IPS-15b (cell line): ENCODE data around the gene SLC25A3.
A peak's percentile ranks its signal among the peaks of the same experiment; 100 is the strongest.

Source experiments
- H3K27me3 ChIP-seq: one replicate; pipeline ENCODE4 v1.6.1; 2013; ENCODE audit warnings: low read length; ENCODE audit not compliant: control insufficient read depth, insufficient read depth
- H3K36me3 ChIP-seq: one replicate; pipeline ENCODE4 v1.6.1; 2013; ENCODE audit warnings: low read length; ENCODE audit not compliant: control insufficient read depth, insufficient read depth
- H3K4me1 ChIP-seq: one replicate; pipeline ENCODE4 v1.6.1; 2013; ENCODE audit warnings: mild to moderate bottlenecking, low read length; ENCODE audit not compliant: control insufficient read depth, insufficient read depth
- H3K4me3 ChIP-seq: one replicate; pipeline ENCODE4 v1.5.1; 2013; ENCODE audit warnings: low read depth, low read length
- H3K9ac ChIP-seq: one replicate; pipeline ENCODE4 v1.6.1; 2013; ENCODE audit warnings: low read depth, mild to moderate bottlenecking, low read length
- H3K9me3 ChIP-seq: one replicate; pipeline ENCODE4 v1.6.1; 2013; ENCODE audit warnings: mild to moderate bottlenecking, low read length; ENCODE audit not compliant: control insufficient read depth, insufficient read depth

SLC25A3 gene

GRCh38 chr12:98644712-98645571 is 51.5 kb downstream of the SLC25A3 start, which contains the start of the genes APAF1 and IKBIP:
APAF1 (plus strand) TSS chr12:98645290; CDS start chr12:98648360, 3,070 bp downstream.
IKBIP (minus strand) TSS chr12:98644788; CDS start chr12:98644701, 87 bp downstream.
- peak within 1 kb of the TSS; percentile 93 for H3K4me3 ChIP-seq
- no peaks in the 10 kb centered on the region for H3K9me3 ChIP-seq
- H3K36me3 ChIP-seq, result no peaks in the 10 kb centered on the region
- peak within 1 kb of the TSS; percentile 73 for H3K9ac ChIP-seq
- H3K4me1 ChIP-seq, result peaks cover 4% of the 10 kb centered on the region
- no peaks in the 10 kb centered on the region for H3K27me3 ChIP-seq

GRCh38 chr12:98645572-98646067 is 52.1 kb downstream of the SLC25A3 start:
- Histone ChIP-seq H3K36me3 (no peaks in the 10 kb centered on the region), H3K27me3 (no peaks in the 10 kb centered on the region), H3K4me3 (peak overlapping the region; percentile 93), H3K9ac (peak overlapping the region; percentile 5), H3K4me1 (peaks cover 4% of the 10 kb centered on the region), H3K9me3 (no peaks in the 10 kb centered on the region)

- Histone ChIP-seq H3K4me3 (peak overlapping the region; percentile 93), H3K27me3 (no peaks in the 10 kb centered on the region), H3K9me3 (no peaks in the 10 kb centered on the region), H3K4me1 (peaks cover 4% of the 10 kb centered on the region), H3K36me3 (no peaks in the 10 kb centered on the region), H3K9ac (no peak overlapping the region)
Observed at GRCh38 chr12:98646294-98647090, 53.0 kb downstream of the SLC25A3 start.

- Histone ChIP-seq H3K9me3 (no peaks in the 10 kb centered on the region), H3K9ac (no peak overlapping the region), H3K4me3 (no peak overlapping the region), H3K27me3 (no peaks in the 10 kb centered on the region), H3K36me3 (no peaks in the 10 kb centered on the region), H3K4me1 (peaks cover 4% of the 10 kb centered on the region)
Observed at GRCh38 chr12:98651328-98651727, 57.8 kb downstream of the SLC25A3 start.

DNA sequence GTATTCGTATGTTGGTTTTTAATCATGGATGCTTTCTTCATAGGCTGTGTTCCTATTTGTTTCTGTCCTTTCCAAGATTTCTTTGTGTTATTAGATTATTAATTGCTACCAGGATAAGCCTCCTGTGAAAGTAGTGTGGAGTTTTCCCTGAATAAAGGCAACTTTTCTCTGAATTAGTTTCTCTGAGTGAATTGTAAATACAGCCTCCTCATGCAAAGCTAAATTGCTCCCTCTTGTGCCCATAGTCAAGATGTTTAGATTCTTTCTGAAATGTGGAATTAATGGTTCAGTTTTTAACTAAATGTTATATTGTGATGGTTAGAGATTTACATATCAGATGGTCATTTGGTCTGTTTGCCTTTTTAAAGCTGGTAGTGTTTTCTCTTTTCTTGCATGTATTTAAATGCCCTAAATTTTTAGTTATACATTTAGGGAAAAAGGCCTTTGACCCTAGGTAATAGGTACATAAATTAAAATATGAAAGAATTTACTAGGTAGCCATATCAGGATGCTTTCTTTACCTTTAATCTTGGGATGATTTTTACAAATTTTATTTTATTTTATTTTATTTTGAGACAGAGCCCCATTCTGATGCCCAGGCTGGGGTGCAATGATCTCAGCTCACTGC is 60.5 kb downstream of the SLC25A3 start:
- no peaks in the 10 kb centered on the region for H3K4me1 ChIP-seq
- H3K36me3 ChIP-seq, result peaks cover 2% of the 10 kb centered on the region
- no peak overlapping the region for H3K9ac ChIP-seq
- H3K9me3 ChIP-seq, result no peaks in the 10 kb centered on the region
- no peak overlapping the region for H3K4me3 ChIP-seq
- H3K27me3 ChIP-seq, result no peaks in the 10 kb centered on the region
